Nucleus accumbens (tissue), 56 donors: Measurements from ENCODE around the gene GNG2.

Experiments
- DNase-seq, 56 donors: peaks; one replicate each; lab custom pipeline; 2025; lab: John Stamatoyannopoulos, UW

Gene GNG2

GRCh38 chr14:51860164-51860824 lies at the start of gene GNG2:
Gene GNG2 (plus strand): TSS chr14:51860612. CDS start chr14:51950679, 90,067 bp downstream.
- DNase-seq = peak in 48 of 56 donors; percentile 5 to 76 (median 38)

GRCh38 chr14:51811706-51812105 lies 48.7 kb upstream of the GNG2 start:
- no peak for DNase-seq

- DNase-seq = no peak
These were observed 44.4 kb upstream of the GNG2 start for GRCh38 chr14:51816031-51816430.

GRCh38 chr14:51817326-51817725 lies 43.1 kb upstream of the GNG2 start:
- no peak for DNase-seq

GRCh38 chr14:51818748-51819380 lies 41.5 kb upstream of the GNG2 start:
- DNase-seq = no peak

- DNase-seq = no peak
These were observed 38.6 kb upstream of the GNG2 start for GRCh38 chr14:51821822-51822221.

- no peak for DNase-seq
These were observed 37.9 kb upstream of the GNG2 start for GRCh38 chr14:51822499-51822898.

- DNase-seq = no peak
These were observed 36.7 kb upstream of the GNG2 start for GRCh38 chr14:51823706-51824105.

GRCh38 chr14:51824191-51824590 lies 36.2 kb upstream of the GNG2 start:
- no peak for DNase-seq

- no peak for DNase-seq
These were observed 34.5 kb upstream of the GNG2 start for GRCh38 chr14:51825926-51826325.

GRCh38 chr14:51828017-51828797 lies 32.2 kb upstream of the GNG2 start:
- DNase-seq = no peak

- no peak for DNase-seq
These were observed 26.2 kb upstream of the GNG2 start for GRCh38 chr14:51834240-51834639.

GRCh38 chr14:51836417-51836816 lies 24.0 kb upstream of the GNG2 start:
- DNase-seq = no peak

GRCh38 chr14:51844081-51844881 lies 16.1 kb upstream of the GNG2 start:
- DNase-seq = no peak

- DNase-seq = no peak
These were observed 14.6 kb upstream of the GNG2 start for GRCh38 chr14:51845811-51846210.

- DNase-seq = peak in 37 of 56 donors; percentile 1 to 61 (median 29)
These were observed 13.6 kb upstream of the GNG2 start for GRCh38 chr14:51846631-51847488.

GRCh38 chr14:51847489-51847796 lies 13.0 kb upstream of the GNG2 start:
- DNase-seq = no peak

- DNase-seq = no peak
These were observed 12.3 kb upstream of the GNG2 start for GRCh38 chr14:51848120-51848519.

GRCh38 chr14:51849097-51849496 lies 11.3 kb upstream of the GNG2 start:
- no peak for DNase-seq

- DNase-seq = no peak
These were observed 9.8 kb upstream of the GNG2 start for GRCh38 chr14:51850651-51851050.
